Neural cell (in vitro differentiated cells): ENCODE measurements around the gene ACVR1. TPM values are rescaled to one million over a fixed set of nuclear protein-coding genes. Genes with fewer than 3 reads are reported as not detected.

ENCODE experiments used
- H2AFZ ChIP-seq: fragments of 200-600, 300-800 bp; sonication (generic), shearing (Covaris generic); 2 replicates; pipeline ENCODE4 v1.6.0; 2014; ENCODE audit warnings: low read depth, mild to moderate bottlenecking, antibody characterized with exemption, low read length, moderate library complexity
- H3F3A ChIP-seq: fragments of 200-600 bp; shearing (Covaris generic); 2 replicates; pipeline ENCODE4 v1.6.1; 2016; ENCODE audit warnings: mild to moderate bottlenecking, moderate library complexity, mixed read lengths, antibody characterized with exemption, low read length; ENCODE audit not compliant: insufficient read depth, poor library complexity, severe bottlenecking
- H3K27ac ChIP-seq: fragments of 200-600, 300-800 bp; sonication (generic), shearing (Covaris generic); 2 replicates; pipeline ENCODE4 v1.5.1; 2014; ENCODE audit warnings: mild to moderate bottlenecking, low read length, moderate library complexity
- H3K27me3 ChIP-seq: fragments of 300-800, 200-600 bp; sonication (generic), shearing (Covaris generic); 2 replicates; pipeline ENCODE4 v1.6.0; 2014; ENCODE audit warnings: mild to moderate bottlenecking, low read depth, low read length, moderate library complexity; ENCODE audit not compliant: insufficient read depth
- H3K36me3 ChIP-seq: fragments of 300-800, 200-600 bp; sonication (generic), shearing (Covaris generic); 2 replicates; pipeline ENCODE4 v1.5.1; 2014; ENCODE audit warnings: mild to moderate bottlenecking, antibody characterized with exemption, low read length, moderate library complexity; ENCODE audit not compliant: insufficient read depth
- H3K4me2 ChIP-seq: fragments of 300-800, 200-600 bp; sonication (generic), shearing (Covaris generic); 2 replicates; pipeline ENCODE4 v1.6.0; 2014; ENCODE audit warnings: mild to moderate bottlenecking, low read length
- H3K4me3 ChIP-seq: fragments of 300-800, 200-600 bp; sonication (generic), shearing (Covaris generic); 2 replicates; pipeline ENCODE4 v1.5.1; 2014; ENCODE audit warnings: mild to moderate bottlenecking, low read length, moderate library complexity
- H3K79me2 ChIP-seq: fragments of 200-600 bp; shearing (Covaris generic); replicated peaks from 2 replicates; pipeline ENCODE4 v1.6.0; 2014; ENCODE audit warnings: mild to moderate bottlenecking, low read length, moderate library complexity; ENCODE audit not compliant: insufficient read depth
- H3K9ac ChIP-seq: fragments of 300-800, 200-600 bp; sonication (generic), shearing (Covaris generic); 2 replicates; pipeline ENCODE4 v1.6.1; 2016; ENCODE audit warnings: mild to moderate bottlenecking, low read length, mixed read lengths
- H3K9me2 ChIP-seq: fragments of 200-600 bp; shearing (Covaris generic); 2 replicates; pipeline ENCODE4 v1.6.1; 2016; ENCODE audit warnings: mild to moderate bottlenecking, low read length, mixed read lengths; ENCODE audit not compliant: insufficient read depth
- H3K9me3 ChIP-seq: fragments of 200-600, 300-800 bp; sonication (generic), shearing (Covaris generic); 2 replicates; pipeline ENCODE4 v1.6.1; 2016; ENCODE audit warnings: mild to moderate bottlenecking, mixed run types, low read length, moderate library complexity, mixed read lengths
- H4K20me1 ChIP-seq: fragments of 200-600 bp; shearing (Covaris generic); 2 replicates; pipeline ENCODE4 v1.6.1; 2016; ENCODE audit warnings: mild to moderate bottlenecking, mixed run types; ENCODE audit not compliant: insufficient read depth
- CTCF ChIP-seq: fragments of 450-650 bp; IDR thresholded peaks from 2 replicates; pipeline ENCODE4 v1.5.1; 2014; ENCODE audit warnings: antibody characterized with exemption, mild to moderate bottlenecking, moderate library complexity; ENCODE audit not compliant: poor library complexity, severe bottlenecking
- EP300 ChIP-seq: fragments of 450-650 bp; conservative IDR thresholded peaks from 2 replicates; pipeline ENCODE4 v1.6.1; 2014; ENCODE audit warnings: antibody characterized with exemption, mild to moderate bottlenecking, moderate library complexity; ENCODE audit not compliant: poor library complexity, severe bottlenecking
- EZH2 ChIP-seq: fragments of 200-600, 300-800 bp; shearing (Covaris generic), sonication (generic); IDR thresholded peaks from 2 replicates; pipeline ENCODE4 v1.6.1; 2014; ENCODE audit warnings: antibody characterized with exemption, low read length, borderline replicate concordance, mild to moderate bottlenecking; ENCODE audit not compliant: insufficient read depth, poor library complexity, severe bottlenecking
- MXI1 ChIP-seq: fragments of 450-650 bp; conservative IDR thresholded peaks from 2 replicates; pipeline ENCODE4 v1.6.1; 2014; ENCODE audit warnings: antibody characterized with exemption, mild to moderate bottlenecking; ENCODE audit not compliant: poor library complexity, severe bottlenecking
- POLR2AphosphoS5 ChIP-seq: IDR thresholded peaks from 2 replicates; pipeline ENCODE4 v1.6.1; 2012
- RAD21 ChIP-seq: fragments of 450-650 bp; conservative IDR thresholded peaks from 2 replicates; pipeline ENCODE4 v1.6.1; 2014; ENCODE audit warnings: antibody characterized with exemption, mild to moderate bottlenecking, moderate library complexity
- REST ChIP-seq: IDR thresholded peaks from 2 replicates; pipeline ENCODE4 v1.6.1; 2012; ENCODE audit warnings: borderline replicate concordance
- SMC3 ChIP-seq: fragments of 450-650 bp; conservative IDR thresholded peaks from 2 replicates; pipeline ENCODE4 v1.6.1; 2014; ENCODE audit warnings: antibody characterized with exemption, mild to moderate bottlenecking, moderate library complexity; ENCODE audit not compliant: poor library complexity
- TAF1 ChIP-seq: IDR thresholded peaks from 2 replicates; pipeline ENCODE4 v1.6.1; 2012; ENCODE audit warnings: low read depth
- polyA plus RNA-seq: library from polyadenylated mRNA; depleted of rRNA; stranded (reverse); fragments of >200 nt; gene quantifications from 2 replicates; pipeline ENCODE4 v1.2.3, GENCODE V29; 2014

The ACVR1 gene
- polyA plus RNA-seq, 1 donor from 2014 or later: 4.0 TPM

GRCh38 chr2:157822533-157822932, 53.6 kb downstream of the ACVR1 start:
- TF ChIP-seq TAF1 (no peak), POLR2AphosphoS5 (no peak), CTCF (no peak), EZH2 (no peak), MXI1 (no peak), REST (no peak), EP300 (no peak)
- Histone ChIP-seq H4K20me1 (no peaks in the 10 kb centered on the region), H3K4me3 (no peak overlapping the region), H3K9me3 (no peaks in the 10 kb centered on the region), H3K36me3 (no peaks in the 10 kb centered on the region), H3F3A (no peaks in the 10 kb centered on the region), H2AFZ (no peak overlapping the region), H3K27ac (no peak overlapping the region), H3K9ac (no peak overlapping the region), H3K4me2 (no peak overlapping the region), H3K79me2 (no peaks in the 10 kb centered on the region), H3K9me2 (no peaks in the 10 kb centered on the region), H3K27me3 (no peaks in the 10 kb centered on the region)

- Histone ChIP-seq H3F3A (no peaks in the 10 kb centered on the region), H3K36me3 (no peaks in the 10 kb centered on the region), H3K9me3 (no peaks in the 10 kb centered on the region), H4K20me1 (no peaks in the 10 kb centered on the region), H3K79me2 (no peaks in the 10 kb centered on the region), H3K27me3 (no peaks in the 10 kb centered on the region), H2AFZ (no peak overlapping the region), H3K4me3 (no peak overlapping the region), H3K27ac (no peak overlapping the region), H3K9ac (no peak overlapping the region), H3K9me2 (no peaks in the 10 kb centered on the region), H3K4me2 (no peak overlapping the region)
- TF ChIP-seq SMC3 (no peak), MXI1 (no peak), RAD21 (no peak), REST (no peak), EP300 (no peak), POLR2AphosphoS5 (no peak), EZH2 (no peak), TAF1 (no peak), CTCF (no peak)
These were observed 54.5 kb downstream of the ACVR1 start for GRCh38 chr2:157821519-157822131.
